DMS114 treated with DMSO at 0.1 percent for 48 hours (cell line): ENCODE results near the gene HSD17B3.
"Not testable (repeated sequence)": the region's sequence is repeated elsewhere in the genome, so short reads cannot be mapped to it uniquely, and the experiment has no call there.

Experiments
- DNase-seq: peaks from one replicate; lab custom pipeline; 2025; ENCODE audit not compliant: unreplicated experiment; lab: John Stamatoyannopoulos, UW

HSD17B3 gene

DNA sequence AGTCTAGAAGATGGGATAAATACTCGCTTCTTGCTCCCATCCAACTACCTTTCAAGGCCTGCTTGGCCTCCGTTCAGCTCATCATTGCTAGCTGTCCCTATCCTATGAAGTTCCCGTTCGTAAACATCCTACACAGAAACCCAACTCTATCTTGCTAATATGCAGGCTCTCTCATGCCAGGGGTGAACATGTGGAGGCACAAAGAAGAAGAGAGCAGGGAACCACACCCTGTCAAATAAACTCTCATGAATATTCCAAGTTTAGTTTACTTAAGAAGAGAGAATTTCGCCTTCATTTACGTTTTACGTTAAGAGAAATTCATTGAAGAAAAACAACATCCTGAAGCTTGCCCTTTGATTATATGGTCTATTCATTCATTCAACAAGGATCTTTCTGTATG is 7.9 kb upstream of the HSD17B3 start:
- DNase-seq: no peak

DNA sequence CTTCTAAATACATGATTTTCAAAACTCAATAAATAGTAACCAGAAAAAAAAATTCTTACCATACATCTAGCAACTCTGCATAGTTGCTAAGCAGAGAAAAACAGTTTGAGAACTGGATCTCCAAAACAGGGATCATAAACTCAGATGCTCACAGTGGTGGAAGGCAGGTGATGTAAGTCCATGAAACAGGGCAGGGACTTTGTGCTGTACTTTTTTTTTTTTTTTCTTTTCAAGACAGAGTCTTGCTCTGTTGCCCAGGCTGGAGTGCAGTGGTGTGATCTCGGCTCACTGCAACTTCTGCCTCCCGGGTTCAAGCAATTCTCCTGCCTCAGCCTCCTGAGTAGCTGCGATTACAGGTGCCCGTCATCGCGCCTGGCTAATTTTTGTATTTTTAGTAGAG is 5.0 kb upstream of the HSD17B3 start:
- DNase-seq: not testable (repeated sequence)

DNA sequence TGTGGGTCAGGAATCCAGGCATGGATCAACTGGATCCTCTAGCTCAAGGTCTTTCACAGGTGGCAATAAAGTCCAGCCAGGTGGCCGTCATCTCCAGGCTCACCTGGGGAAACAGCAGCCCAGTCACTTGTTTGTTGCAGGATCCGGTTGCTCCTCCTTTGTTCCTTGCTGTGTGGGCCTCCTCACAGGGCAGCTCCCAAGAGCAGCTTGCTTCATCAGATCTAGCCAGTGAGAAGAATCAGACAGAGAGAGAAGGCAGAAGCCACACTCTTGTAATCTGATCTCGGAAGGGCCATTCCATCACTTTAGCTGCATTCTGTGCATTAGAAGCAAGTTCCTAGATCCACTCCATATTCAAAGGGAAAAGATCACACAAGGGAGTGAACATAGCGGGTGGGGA is 3.2 kb upstream of the HSD17B3 start:
- no peak for DNase-seq

GRCh38 chr9:96304230-96304629 is 2.3 kb upstream of the HSD17B3 start:
- no peak for DNase-seq

DNA sequence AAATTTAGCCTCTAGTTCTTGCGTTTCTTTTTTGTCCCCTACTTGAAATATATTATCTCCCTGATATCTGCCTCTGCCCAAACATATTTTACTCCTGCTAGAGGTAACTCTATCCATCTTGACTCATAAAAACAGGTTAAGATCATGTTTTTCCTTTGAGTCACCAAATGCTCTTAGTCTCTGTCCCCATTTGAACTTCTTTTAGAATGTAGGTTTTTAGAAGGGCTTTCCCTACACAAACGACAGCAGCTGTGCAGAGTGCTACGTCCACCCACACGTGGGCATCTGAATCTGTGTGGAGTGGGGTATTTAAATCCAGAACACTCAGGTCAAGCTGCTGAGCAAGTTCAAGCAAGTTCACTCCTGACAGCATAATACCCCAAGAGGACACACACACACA is 2.2 kb downstream of the HSD17B3 start:
- DNase-seq: no peak

DNA sequence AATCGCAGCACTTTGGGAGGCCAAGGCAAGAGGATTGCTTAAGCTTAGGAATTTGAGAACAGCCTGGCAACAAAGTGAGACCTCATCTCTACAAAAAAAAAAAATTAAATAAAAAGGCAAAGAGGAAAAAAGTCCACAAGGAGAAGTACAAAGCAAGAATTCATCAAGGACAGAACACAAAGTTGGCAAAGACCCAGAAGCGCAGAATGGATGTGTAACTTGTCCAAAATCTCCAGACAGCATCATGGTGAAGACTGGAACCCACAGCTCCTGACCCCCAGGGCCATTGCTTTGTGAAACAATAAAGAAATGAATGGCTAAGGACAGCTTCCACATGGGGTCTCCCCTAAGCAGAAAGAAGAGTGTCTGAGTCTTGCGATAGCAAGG is 7.8 kb downstream of the HSD17B3 start:
- no peak for DNase-seq

- no peak for DNase-seq
Measured at GRCh38 chr9:96293498-96294158, 8.3 kb downstream of the HSD17B3 start.

- no peak for DNase-seq
Measured at GRCh38 chr9:96289392-96289791, 12.6 kb downstream of the HSD17B3 start.

- no peak for DNase-seq
Measured at GRCh38 chr9:96281641-96282040, 20.3 kb downstream of the HSD17B3 start.

DNA sequence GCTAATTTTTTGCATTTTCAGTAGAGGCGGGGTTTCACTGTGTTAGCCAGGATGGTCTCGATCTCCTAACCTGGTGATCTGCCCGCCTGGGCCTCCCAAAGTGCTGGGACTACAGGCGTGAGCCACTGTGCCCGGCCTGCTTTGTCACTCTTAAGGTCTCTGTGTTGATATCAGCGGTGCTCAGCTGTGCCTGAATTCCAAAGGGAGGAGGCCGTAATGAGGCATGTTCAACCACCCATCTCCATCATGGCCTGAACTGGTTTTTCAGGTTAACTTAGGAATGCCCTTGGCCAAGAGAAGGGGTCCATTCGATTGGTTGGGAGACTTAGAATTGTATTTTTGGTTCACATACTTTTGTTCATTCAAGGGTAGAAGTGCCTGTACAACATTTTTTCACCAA is 22.0 kb downstream of the HSD17B3 start:
- DNase-seq: no peak

GRCh38 chr9:96274939-96275338 is 27.0 kb downstream of the HSD17B3 start:
- no peak for DNase-seq

DNA sequence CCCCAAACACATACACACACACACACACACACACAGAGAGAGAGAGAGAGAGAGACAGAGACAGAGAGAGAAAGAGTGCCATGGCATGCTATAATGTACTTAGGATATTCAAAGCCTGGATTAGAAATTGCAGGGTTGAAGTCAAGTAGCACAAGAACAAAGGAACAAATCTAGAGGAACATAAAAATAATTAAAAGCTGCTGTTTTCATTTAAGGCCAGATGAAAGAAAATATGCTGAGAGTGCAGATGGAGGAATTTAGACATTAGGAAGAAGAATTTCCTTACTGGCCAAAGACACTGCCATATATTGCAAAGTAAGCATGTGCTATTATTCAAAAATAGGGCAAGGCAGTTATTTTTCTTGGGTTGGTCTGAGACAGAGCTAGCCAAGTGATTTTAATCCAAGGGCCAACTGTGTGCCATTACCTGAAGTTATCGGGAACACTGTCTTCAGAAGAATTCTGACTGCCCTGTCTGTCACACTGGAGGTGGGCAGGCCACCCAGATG is 31.7 kb downstream of the HSD17B3 start:
- no peak for DNase-seq

DNA sequence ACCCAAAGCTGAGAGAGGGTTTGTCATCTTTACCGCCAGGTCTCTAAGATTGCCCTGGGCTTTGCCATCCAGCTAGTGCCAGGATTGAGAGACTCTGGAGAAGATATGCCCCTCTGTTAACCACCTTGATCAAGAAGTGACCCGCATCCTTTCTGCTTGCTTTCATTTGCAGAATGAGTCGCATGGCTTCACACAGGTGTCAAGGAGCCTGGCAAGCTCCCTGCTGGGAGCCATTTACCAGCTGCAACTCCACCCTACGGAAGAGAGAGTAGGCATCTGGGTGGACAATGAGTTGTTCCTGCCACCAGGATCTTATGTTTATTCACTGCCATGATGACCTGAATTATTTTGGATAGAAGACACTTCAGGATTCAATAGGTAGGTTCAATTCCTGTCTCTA is 43.0 kb downstream of the HSD17B3 start:
- DNase-seq: no peak

GRCh38 chr9:96256800-96257199 is 45.2 kb downstream of the HSD17B3 start:
- no peak for DNase-seq

- no peak for DNase-seq
Measured at GRCh38 chr9:96255698-96256097, 46.3 kb downstream of the HSD17B3 start.

GRCh38 chr9:96253059-96253696 is 48.8 kb downstream of the HSD17B3 start:
- no peak for DNase-seq

- DNase-seq: no peak
Measured at GRCh38 chr9:96251451-96251850, 50.5 kb downstream of the HSD17B3 start.

DNA sequence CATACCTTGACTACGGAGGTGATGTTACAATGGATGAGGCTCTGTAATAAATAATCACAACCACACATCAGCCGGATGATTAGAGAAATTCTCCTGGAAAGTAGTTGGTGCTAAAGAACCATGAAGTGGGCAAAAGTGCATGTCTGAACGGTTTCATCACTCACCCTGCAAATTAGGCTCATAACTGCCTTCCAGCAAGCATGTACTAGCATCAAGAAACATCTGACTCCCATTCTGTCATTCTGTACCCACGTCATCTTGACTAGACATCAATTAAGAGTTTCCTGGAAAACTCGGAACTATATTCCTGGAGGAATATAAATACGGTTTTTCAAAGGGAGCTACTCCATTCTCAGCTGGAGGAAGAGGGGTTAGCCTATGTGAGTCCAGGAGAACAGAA is 52.2 kb downstream of the HSD17B3 start:
- DNase-seq: no peak

GRCh38 chr9:96246267-96246671 is 55.7 kb downstream of the HSD17B3 start:
- no peak for DNase-seq

- no peak for DNase-seq
Measured at GRCh38 chr9:96245399-96245798, 56.6 kb downstream of the HSD17B3 start.

DNA sequence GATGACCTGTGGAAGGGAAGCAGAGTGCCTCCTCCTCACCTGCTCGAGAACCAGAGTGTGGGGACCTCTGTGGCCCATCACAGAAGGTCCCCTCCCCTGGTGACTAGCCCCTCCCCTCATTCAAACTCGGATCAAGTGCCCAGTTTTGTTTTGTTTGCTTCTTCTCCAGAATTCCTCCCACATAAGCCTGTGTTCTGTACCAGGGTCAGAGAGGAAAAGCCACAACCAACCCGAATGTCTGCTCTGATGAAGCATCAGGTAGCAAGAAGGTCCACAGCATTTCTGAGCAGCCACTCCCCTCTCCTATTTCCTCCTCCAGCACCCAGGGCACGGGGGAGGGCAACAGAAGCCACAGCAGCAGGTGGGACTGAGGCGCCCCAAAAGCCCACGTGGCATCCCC is 58.2 kb downstream of the HSD17B3 start:
- DNase-seq: no peak

DNA sequence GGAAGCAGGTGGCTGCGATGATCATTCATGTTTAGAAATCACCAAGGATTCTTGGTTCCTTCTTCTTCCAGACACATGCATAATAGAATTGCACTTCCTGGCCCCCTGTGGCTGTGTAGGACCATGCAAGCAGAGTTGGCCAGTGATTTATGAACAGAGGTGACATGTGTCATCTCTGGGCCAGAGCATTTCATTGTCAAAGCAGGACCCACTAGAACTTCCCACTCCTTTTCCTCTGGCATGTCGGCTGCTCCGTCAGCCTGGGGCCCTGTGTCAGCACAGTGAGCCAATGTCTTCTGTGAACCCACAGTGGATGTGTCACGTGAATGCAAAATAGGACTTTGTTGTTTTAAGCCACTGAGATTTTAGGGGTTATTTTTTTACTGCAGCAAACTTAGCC is 59.2 kb downstream of the HSD17B3 start:
- DNase-seq: no peak

DNA sequence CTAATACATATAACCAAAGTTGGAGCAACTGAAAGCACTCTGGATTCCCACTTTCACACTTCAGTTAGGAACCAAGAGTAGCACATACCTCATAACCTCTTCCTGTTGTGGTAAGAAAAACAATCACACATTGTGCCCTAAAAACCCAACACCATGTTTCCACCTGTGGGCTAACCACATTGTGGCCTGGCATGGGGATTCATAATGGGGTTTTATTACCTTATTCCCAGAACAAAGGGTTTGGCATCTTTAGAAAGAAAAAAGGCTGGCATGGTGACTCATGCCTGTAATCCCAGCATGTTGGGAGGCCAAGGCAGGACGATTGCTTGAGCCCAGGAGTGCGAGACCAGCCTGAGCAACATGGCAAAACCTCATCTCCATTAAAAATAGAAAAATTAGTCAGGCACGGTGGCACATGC is 60.6 kb downstream of the HSD17B3 start:
- DNase-seq: no peak
